ENCODE measurements around the gene RPL9.

The RPL9 gene

GRCh38 chr4:39458505-39459300, at the start of gene RPL9, which contains the start of gene LIAS:
TSS of gene RPL9 (minus strand) at chr4:39458922. CDS start at chr4:39458439, 483 bp downstream.
TSS of gene LIAS (plus strand) at chr4:39459056. CDS start at chr4:39459118, 62 bp downstream.
- ATAC-seq = peak; percentile 95
- no peak for TF ChIP-seq TSHZ2 (CRISPR knock-in tag; IDR thresholded peaks at IDR 0.05)
- TF ChIP-seq, protein P1, sequence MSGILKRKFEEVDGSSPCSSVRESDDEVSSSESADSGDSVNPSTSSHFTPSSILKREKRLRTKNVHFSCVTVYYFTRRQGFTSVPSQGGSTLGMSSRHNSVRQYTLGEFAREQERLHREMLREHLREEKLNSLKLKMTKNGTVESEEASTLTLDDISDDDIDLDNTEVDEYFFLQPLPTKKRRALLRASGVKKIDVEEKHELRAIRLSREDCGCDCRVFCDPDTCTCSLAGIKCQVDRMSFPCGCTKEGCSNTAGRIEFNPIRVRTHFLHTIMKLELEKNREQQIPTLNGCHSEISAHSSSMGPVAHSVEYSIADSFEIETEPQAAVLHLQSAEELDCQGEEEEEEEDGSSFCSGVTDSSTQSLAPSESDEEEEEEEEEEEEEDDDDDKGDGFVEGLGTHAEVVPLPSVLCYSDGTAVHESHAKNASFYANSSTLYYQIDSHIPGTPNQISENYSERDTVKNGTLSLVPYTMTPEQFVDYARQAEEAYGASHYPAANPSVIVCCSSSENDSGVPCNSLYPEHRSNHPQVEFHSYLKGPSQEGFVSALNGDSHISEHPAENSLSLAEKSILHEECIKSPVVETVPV (CRISPR knock-in tag; IDR thresholded peaks at IDR 0.05) = peak; percentile 30; the same call in 1 of the 2 replicates
- TF ChIP-seq GLIS3 (CRISPR knock-in tag; IDR thresholded peaks at IDR 0.05) = 0 out of 2 replicates have a peak, but pooled peaks have one; percentile 21

DNA sequence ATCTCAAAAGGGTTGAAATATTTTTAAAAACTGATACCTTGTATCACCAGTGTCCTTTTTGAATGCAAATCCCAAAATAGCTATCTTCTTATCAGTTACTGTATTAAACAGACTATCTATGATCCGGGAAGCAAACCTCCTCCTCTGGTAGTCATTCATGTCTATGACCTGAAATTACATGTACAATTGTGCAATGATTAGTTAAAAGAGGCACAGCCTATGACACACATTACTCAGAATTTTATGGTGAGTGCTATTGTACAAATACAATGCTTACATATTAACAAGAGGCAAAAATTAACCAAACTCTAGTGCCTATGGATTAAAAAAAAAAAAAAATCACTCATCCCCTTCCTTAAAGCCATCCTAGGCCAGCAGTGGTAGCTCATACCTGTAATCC, 46.9 kb upstream of the RPL9 start:
- TF ChIP-seq ZNF565 (CRISPR knock-in tag; conservative IDR thresholded peaks at IDR 0.05; ENCODE audit: low read depth) = no peak
- no peak for TF ChIP-seq ARNTL (CRISPR knock-in tag; IDR thresholded peaks at IDR 0.05; ENCODE audit: borderline replicate concordance, low read depth)
- no peak for TF ChIP-seq RARB (CRISPR knock-in tag; IDR thresholded peaks at IDR 0.05)
- no peak for TF ChIP-seq CREB5 (CRISPR knock-in tag; IDR thresholded peaks at IDR 0.05; ENCODE audit: low read depth)
- TF ChIP-seq SNAI2 (CRISPR knock-in tag; IDR thresholded peaks at IDR 0.05) = no peak
- TF ChIP-seq OSR1 (CRISPR knock-in tag; IDR thresholded peaks at IDR 0.05) = no peak
- no peak for TF ChIP-seq PPARA (CRISPR knock-in tag; IDR thresholded peaks at IDR 0.05; ENCODE audit: borderline replicate concordance)
- no peak for TF ChIP-seq ZNF70 (CRISPR knock-in tag; IDR thresholded peaks at IDR 0.05)
- no peak for ATAC-seq

DNA sequence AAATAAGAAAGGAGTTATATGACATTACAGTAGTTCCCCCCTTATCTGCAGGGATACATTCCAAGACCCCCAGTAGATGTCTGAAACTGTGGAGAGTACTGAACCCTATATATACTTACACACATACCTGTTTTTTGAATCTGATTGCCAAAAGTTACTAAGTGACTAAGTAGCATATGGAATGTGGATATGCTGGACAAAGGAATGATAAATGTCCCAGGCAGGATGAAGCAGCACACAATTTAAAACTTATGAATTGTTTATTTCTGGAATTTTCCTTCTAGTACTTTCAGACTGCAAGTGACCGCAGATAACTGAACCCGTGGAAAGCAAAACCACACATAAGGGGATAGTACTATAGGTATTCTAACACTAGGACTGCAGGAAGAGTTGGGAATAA, 45.8 kb upstream of the RPL9 start:
- TF ChIP-seq ZFP3 (CRISPR knock-in tag; IDR thresholded peaks at IDR 0.05) (no peak), CSDC2 (CRISPR knock-in tag; IDR thresholded peaks at IDR 0.05) (no peak), SNAI2 (CRISPR knock-in tag; IDR thresholded peaks at IDR 0.05) (no peak)

GRCh38 chr4:39502664-39503035, 43.9 kb upstream of the RPL9 start:
- peak; percentile 16; the same call in 1 of the 3 replicates for ATAC-seq

More for the DNA sequence above, 45.8 kb upstream of the RPL9 start:
- ATAC-seq = no peak

DNA sequence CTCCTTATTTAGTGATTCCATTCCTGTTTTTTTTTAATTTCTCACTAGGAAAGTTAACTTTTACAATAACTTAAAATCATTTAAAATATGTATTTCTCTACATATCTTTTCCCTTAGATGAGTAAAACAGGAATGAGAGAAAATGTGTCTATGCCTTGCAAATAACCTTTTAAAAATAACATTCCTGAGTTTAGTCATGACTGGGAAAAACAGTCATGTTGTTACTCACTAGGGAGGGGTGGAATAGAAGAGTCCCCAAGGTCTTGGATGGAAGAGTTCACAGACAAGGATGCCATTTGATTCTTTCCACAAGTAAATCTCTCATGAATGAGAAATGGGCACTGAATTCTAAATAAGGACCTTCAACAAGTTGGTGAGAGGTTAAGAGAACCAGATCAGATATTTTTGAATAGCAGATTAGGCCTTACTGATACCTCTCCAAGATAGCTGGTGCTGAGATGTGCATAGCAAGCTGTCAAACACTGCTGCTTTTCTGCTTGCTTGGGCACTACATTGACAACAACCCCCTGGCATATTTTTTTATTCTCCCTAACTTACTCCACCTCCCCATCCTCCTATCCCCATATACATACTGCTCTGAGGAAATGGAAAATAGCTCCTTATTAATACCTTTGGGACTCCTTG, 43.4 kb upstream of the RPL9 start:
- ATAC-seq = peak; percentile 93
- TF ChIP-seq ZFP30 (CRISPR knock-in tag; IDR thresholded peaks at IDR 0.05) (no peak), PPARA (CRISPR knock-in tag; IDR thresholded peaks at IDR 0.05; ENCODE audit: borderline replicate concordance) (no peak), TCF4 (CRISPR knock-in tag; IDR thresholded peaks at IDR 0.05; ENCODE audit: borderline replicate concordance) (no peak), TOX (CRISPR knock-in tag; IDR thresholded peaks at IDR 0.05; ENCODE audit: borderline replicate concordance) (no peak), ESRRG (CRISPR knock-in tag; IDR thresholded peaks at IDR 0.05) (no peak), RARB (CRISPR knock-in tag; IDR thresholded peaks at IDR 0.05) (no peak), ARNTL (CRISPR knock-in tag; IDR thresholded peaks at IDR 0.05; ENCODE audit: borderline replicate concordance, low read depth) (no peak), BACH2 (CRISPR knock-in tag; IDR thresholded peaks at IDR 0.05; ENCODE audit: borderline replicate concordance) (no peak), ZC3H10 (CRISPR knock-in tag; IDR thresholded peaks at IDR 0.05) (no peak), CSDC2 (CRISPR knock-in tag; IDR thresholded peaks at IDR 0.05) (no peak), ZFP3 (CRISPR knock-in tag; IDR thresholded peaks at IDR 0.05) (no peak), CREB5 (CRISPR knock-in tag; IDR thresholded peaks at IDR 0.05; ENCODE audit: low read depth) (no peak)
- TF ChIP-seq, protein P2, sequence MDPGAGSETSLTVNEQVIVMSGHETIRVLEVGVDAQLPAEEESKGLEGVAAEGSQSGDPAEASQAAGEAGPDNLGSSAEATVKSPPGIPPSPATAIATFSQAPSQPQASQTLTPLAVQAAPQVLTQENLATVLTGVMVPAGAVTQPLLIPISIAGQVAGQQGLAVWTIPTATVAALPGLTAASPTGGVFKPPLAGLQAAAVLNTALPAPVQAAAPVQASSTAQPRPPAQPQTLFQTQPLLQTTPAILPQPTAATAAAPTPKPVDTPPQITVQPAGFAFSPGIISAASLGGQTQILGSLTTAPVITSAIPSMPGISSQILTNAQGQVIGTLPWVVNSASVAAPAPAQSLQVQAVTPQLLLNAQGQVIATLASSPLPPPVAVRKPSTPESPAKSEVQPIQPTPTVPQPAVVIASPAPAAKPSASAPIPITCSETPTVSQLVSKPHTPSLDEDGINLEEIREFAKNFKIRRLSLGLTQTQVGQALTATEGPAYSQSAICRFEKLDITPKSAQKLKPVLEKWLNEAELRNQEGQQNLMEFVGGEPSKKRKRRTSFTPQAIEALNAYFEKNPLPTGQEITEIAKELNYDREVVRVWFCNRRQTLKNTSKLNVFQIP (CRISPR knock-in tag; IDR thresholded peaks at IDR 0.05; ENCODE audit: borderline replicate concordance, low read depth) = no peak
- TF ChIP-seq, protein P1 (CRISPR knock-in tag; IDR thresholded peaks at IDR 0.05) = no peak

Measured in SK-N-SH treated with all-trans-retinoic acid at 6 μM for 48 hours (cell line).